Motor neuron (in vitro differentiated cells): ENCODE measurements around the gene PTTG1IP. TPM values are rescaled to one million over a fixed set of nuclear protein-coding genes. Genes with fewer than 3 reads are reported as not detected.
"Not testable (repeated sequence)": the region's sequence is repeated elsewhere in the genome, so short reads cannot be mapped to it uniquely, and the experiment has no call there.

Source experiments
- ATAC-seq, 8 experiments: fragments of 200-7000 bp; cut with Tn5 transposase; replicated peaks in 6 of 8; 2 replicates each; pipeline ENCODE4 v1.8.0; 2021; ENCODE audit warnings: mild to moderate bottlenecking in 8 of 8, moderate library complexity in 8 of 8
- H3K27ac ChIP-seq, 2 donors: fragments of 250-450 bp; sonication (Bioruptor Pico); 2 replicates each; pipeline ENCODE4 v1.9.0; 2021; ENCODE audit warnings: antibody characterized with exemption in 2 of 2, mild to moderate bottlenecking in 2 of 2, moderate library complexity in 1 of 2
- H3K4me1 ChIP-seq, 2 donors: fragments of 250-450 bp; sonication (Bioruptor Pico); replicated peaks in 1 of 2; 2 replicates each; pipeline ENCODE4 v1.6.1; 2021; ENCODE audit warnings: antibody characterized with exemption in 2 of 2, mild to moderate bottlenecking in 2 of 2, moderate library complexity in 1 of 2
- H3K4me3 ChIP-seq, 5 donors: fragments of 250-450 bp; sonication (Bioruptor Pico); 2 replicates each; pipeline ENCODE4 v1.9.0; 2021; ENCODE audit warnings: antibody characterized with exemption in 5 of 5, mild to moderate bottlenecking in 5 of 5, moderate library complexity in 4 of 5
- WGBS, 10 experiments: fragments of 450-650 bp; shearing (Covaris generic); methylation state at CpG; one replicate each; pipeline ENCODE4 v1.0.0; 2022; 5-methylcytosine and 5-hydroxymethylcytosine counted together
- in situ Hi-C, 9 experiments: fragments of 400-800 bp; cut with MboI; loops; one replicate each; pipeline ENCODE4 v1.15.0; 2021; ENCODE audit warnings: low sequenced_read_pairs in 9 of 9, low pct_unique_long_range_greater_than_20kb in 2 of 9; ENCODE audit not compliant: unreplicated experiment in 9 of 9
- total RNA-seq, 8 experiments: library from RNA; unstranded; fragments of 300-600 nt; gene quantifications; 2 replicates each; pipeline versions ENCODE4 v1.2.3 to v1.2.4, GENCODE V29; 2022

PTTG1IP gene
- total RNA-seq, 8 experiments from 2014 or later: 62.1 to 226 (median 85.5) TPM

DNA sequence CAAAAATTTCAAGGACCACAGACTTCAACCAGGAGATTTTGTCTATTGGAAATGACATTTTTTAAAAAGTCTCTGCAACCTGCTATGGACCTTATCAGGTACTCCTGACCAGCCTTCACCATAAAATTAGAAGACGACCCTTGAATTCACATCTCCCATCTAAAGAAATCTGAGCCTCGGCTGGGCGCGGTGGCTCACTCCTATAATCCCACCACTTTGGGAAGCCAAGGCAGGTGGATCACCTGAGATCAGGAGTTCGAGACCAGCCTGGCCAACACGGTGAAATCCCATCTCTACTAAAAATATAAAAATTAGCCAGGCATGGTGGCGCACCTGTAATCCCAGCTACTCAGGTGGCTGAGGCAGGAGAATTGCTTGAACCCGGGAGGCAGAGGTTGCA, 5.7 kb upstream of the PTTG1IP start:
- H3K4me3 ChIP-seq, in situ Hi-C loops, ATAC-seq, H3K27ac ChIP-seq, H3K4me1 ChIP-seq: not testable (repeated sequence)
- 80 to 100% (median 95%) methylated on average over 2 to 8 of the region's 8 CpGs; no CpG with 5 or more reads in 4 of the 10 experiments for WGBS, 10 experiments

DNA sequence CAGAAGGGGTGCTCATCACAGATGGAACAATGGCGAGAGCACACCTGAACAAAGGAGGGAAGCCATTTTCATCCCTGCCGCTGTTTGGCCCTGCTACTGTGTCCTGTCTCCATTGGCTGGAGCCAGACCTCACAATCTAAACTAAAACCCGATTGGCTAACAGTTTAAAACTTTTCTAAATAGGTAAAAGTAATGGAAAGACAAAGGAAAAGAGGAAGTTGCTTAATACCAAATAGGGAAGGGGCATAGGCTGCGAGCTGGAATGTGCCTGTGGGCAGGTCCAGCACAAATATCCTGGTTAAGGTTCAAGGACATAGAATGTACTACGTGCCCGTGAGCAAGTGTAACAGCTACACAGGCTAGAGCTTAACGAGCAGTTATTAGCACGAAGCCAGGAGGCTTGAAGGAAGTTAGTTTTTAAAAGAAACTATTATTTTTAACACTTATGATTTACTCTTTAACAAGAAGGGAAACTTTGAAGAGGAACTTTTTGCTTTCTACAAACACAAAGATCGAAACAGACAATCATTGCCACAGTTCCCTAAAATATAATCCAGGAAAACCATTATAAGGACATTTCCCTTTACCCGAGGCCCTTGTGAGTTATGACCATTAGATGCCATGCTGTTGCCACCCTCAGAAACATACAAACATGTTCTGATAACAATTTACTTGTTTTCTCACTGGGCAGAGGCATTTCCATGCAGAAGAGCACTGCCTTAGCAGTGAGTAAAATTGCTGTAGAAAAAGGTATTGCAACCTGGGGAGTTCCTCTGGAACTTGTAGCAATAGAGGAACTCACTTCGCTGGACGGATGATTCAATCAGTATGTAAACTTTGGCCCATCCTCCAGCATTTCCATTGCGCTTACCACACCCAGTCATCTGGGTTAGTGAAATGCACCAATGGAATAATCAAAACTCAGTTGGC, 4.8 kb upstream of the PTTG1IP start:
- no peak overlapping the region for H3K4me3 ChIP-seq
- 25 to 85% (median 73%) methylated on average over 2 to 13 of the region's 13 CpGs for WGBS, 10 experiments
- in situ Hi-C loops: no loop called here
- no peak overlapping the region for H3K27ac ChIP-seq
- peak in 3 of 8 experiments; percentile 11 to 20 (median 19) for ATAC-seq
- peaks cover 0 to 7% of the 10 kb centered on the region in 2 donors for H3K4me1 ChIP-seq

DNA sequence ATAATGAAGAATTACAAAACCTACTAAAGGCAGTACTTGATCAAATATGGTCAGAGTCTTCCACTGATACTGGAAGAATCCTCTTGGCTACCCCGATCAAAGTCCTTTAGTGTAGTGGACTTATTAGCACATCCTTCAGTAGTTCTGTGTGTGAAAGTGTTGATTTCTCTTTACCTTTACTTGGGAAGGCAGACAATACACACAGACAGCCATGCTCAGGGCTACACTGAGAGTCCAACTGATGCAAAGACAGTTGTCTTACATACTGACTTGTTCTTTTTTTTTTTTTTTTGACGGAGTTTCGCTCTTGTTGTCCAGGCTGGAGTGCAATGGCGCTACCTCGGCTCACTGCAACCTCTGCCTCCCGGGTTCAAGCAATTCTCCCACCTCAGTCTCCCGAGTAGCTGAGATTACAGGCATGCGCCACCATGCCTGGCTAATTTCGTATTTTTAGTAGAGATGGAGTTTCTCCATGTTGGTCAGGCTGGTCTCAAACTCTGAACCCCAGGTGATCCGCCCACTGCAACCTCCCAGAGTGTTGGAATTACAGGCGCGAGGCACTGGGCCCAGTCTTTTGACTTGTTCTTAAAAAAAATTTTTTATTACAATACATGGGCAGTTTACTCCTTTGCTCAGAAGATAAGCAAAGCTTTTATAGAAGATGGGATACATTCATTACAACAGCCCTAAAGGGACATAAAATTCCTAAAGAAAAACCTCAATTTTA, 3.5 kb upstream of the PTTG1IP start:
- H3K4me3 ChIP-seq: no peak overlapping the region
- no peak overlapping the region for H3K27ac ChIP-seq
- H3K4me1 ChIP-seq: peaks cover 3 to 9% of the 10 kb centered on the region in 2 donors
- no peak for ATAC-seq
- in situ Hi-C loops: no loop called here
- WGBS, 10 experiments: 80 to 100% (median 95%) methylated on average over 1 to 12 of the region's 12 CpGs; no CpG with 5 or more reads in 2 of the 10 experiments

DNA sequence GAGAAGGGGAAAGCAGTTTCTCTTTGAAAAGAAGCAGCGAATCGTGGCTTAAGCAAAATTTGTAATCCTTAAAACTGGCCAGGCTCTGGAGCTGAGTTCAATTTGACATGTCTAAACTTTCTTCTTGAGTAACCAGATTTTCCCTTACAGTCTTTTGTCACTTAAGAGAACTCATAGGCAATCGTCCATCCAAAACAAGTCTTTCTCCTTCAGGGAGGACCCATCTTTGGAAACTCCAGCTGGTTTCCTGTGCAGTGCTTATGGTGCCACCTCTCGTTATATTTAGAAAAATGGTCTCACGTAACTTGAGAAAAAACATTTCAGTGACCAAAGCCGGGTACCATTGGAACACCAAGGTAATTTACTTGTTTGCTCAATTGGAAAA, 1.8 kb upstream of the PTTG1IP start:
- in situ Hi-C loops: no loop called here
- Histone ChIP-seq H3K27ac (no peak overlapping the region), H3K4me1 (peaks cover 17 to 24% of the 10 kb centered on the region in 2 donors), H3K4me3 (no peak overlapping the region)
- no peak for ATAC-seq
- WGBS, 10 experiments: 15 to 100% (median 49%) methylated on average over 2 to 6 of the region's 6 CpGs

DNA sequence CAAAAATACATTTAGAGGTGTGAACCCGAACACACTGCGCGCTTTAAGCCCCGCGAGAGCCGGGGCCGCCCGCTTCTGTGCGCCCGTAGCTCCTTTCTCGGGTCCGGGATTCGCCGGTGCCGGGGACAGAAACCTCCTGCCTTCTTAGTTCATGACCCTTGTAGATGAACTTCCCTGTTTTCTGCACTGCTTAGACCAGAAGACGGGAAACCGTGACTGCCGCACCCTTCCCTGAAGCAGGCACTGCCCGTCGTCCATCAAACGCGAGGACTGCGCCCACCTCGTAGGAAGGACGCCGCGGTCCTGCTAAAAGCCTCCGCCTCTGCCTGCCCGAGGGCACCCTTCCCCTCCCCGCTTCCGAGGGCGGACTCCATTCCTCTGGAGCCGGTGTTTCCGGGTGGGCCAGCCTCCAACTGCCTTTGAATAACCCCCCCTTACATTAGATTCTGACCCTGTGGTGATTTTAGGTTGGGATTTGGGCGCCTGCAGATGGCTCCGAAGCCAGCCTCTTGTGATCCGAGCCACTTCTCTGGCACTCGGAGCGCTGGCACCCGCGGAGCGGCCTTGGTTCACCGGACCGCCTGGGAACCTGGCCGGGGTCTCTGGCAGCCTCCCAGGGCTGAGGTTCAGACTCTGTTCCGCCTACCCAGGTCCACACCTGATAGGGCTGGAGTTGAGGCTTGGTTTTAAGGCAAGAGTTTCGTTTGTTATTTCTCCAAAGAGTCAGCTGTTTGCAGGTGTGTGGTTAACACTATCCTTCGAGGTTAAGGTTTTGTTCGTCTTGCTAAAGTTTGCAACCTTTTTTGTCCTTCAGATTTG, 1.2 kb upstream of the PTTG1IP start:
- 9 to 63% (median 16%) methylated on average over 2 to 21 of the region's 49 CpGs; no CpG with 5 or more reads in 3 of the 10 experiments for WGBS, 10 experiments

DNA sequence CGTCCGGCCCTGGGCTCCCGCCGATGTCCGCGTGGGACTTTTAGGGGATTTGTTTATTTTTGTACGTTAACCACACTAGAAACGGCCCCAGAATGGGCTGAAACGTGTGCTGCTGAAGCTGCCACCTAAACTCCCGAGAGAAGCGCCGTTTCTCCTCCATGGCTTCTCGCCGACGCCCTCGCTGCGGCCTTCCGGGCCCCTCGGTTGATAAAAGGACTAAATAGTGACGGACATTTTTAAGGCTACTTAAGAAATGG, 678 bp upstream of the PTTG1IP start:
- Histone ChIP-seq H3K4me1 (peaks cover 17 to 28% of the 10 kb centered on the region in 2 donors), H3K4me3 (peak overlapping the region; percentile 73 to 90 (median 77)), H3K27ac (peak overlapping the region in 1 of 2 donors; percentile 27)
- 0 to 30% (median 5%) methylated on average over 1 to 4 of the region's 20 CpGs; no CpG with 5 or more reads in 3 of the 10 experiments for WGBS, 10 experiments
- in situ Hi-C loops: no loop called here
- ATAC-seq: no peak

More for the DNA sequence above, 1.2 kb upstream of the PTTG1IP start:
- H3K27ac ChIP-seq: no peak overlapping the region
- peaks cover 17 to 26% of the 10 kb centered on the region in 2 donors for H3K4me1 ChIP-seq
- H3K4me3 ChIP-seq: peak overlapping the region; percentile 73 to 90 (median 77)
- peak in 3 of 8 experiments; percentile 17 to 22 (median 22) for ATAC-seq
- in situ Hi-C loops: no loop called here

DNA sequence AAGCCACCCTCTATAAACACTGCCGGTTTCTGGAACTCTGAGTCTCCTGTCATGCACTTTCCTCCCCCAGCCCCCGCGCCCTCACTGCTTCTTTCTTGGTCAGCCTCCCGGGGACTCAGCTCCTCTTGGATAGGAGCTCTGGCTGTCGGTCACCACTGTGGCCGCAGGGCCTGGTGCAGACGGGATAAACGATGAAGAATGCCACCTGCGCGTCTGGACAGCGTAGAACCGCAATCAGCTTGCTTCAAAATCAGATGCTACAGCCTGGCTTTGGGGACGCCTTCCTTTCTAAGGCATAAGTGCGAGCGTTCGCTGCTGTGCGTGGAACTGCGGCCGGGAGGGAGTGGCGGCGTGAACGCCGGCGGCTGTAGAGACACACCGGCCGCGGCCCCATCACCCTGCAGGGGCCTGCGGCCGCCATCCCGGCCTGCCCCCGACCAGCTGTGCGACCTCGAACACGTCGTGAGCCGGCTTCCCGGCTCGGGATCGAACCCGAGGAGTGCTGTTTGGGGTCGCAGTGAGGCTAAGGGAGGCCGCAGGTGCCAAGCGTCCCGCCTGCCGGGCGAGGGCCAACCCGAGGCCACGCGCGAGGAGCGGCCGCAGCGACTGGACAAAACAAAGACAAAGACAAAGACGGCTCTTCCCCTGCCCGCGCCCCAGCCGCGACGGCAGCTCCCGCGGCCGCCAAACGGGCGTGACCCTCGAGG, 688 bp downstream of the PTTG1IP start:
- Histone ChIP-seq H3K4me3 (peak overlapping the region; percentile 73 to 90 (median 77)), H3K27ac (peak overlapping the region; percentile 82 to 91), H3K4me1 (peaks cover 17 to 28% of the 10 kb centered on the region in 2 donors)
- 0 to 6% (median 2%) methylated on average over 1 to 21 of the region's 65 CpGs; no CpG with 5 or more reads in 5 of the 10 experiments for WGBS, 10 experiments
- in situ Hi-C loops: no loop called here
- peak; percentile 1 to 28 (median 18) for ATAC-seq

DNA sequence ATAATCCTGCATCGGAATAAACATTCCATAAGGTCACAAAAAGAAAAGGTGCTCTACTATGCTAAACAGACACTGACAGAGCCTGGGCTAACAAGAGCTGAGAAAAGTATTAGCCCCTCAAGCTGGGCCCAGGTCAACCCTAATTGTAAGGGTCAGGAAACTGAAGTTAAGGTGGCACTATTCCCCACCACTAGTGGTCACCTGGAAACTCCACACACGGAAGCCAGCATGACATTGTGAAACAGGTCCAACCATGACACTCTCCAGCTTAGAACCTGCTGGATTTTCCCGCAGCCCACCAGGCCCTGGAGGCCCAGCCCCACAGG, 1.2 kb downstream of the PTTG1IP start:
- Histone ChIP-seq H3K4me3 (peak overlapping the region; percentile 73 to 90 (median 77)), H3K27ac (peak overlapping the region; percentile 82 to 91), H3K4me1 (peaks cover 18 to 30% of the 10 kb centered on the region in 2 donors)
- ATAC-seq: no peak
- 0 to 86% (median 14%) methylated on average over 1 to 3 of the region's 3 CpGs; no CpG with 5 or more reads in 2 of the 10 experiments for WGBS, 10 experiments
- in situ Hi-C loops: no loop called here

DNA sequence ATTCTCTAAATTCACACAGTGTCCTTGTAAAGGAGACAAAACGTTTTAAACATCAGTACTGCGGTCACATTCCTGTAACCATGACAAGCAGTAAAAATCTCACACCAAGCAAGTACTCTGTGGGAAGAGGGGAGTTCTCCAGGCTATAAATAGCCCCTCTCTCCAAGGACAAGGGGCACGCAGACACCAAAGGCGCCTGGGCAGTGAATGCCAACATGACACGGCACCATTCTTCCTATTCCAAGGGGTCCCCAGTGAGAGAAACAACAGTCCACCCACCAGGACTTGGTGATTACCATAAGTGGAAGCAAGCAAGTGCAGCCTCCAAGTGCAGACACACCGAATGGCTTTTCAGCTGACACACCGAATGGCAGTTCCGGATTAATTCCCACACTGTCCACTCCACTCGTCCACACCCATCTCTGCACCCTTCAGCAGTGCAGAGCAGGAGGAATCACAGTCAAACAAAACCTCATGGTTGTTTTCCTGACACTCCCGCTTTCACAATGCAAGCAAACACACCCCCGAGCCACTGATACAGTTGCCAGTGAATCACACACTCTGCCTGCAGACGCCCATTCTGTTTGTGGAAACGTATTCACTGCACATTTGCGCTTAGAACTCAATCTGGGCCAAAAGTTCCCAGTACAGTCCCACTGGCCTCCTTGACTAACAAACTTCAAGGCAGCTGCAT, 1.8 kb downstream of the PTTG1IP start:
- Histone ChIP-seq H3K4me3 (peak overlapping the region; percentile 73 to 90 (median 77)), H3K27ac (peak overlapping the region; percentile 9 to 24), H3K4me1 (peaks cover 23 to 36% of the 10 kb centered on the region in 2 donors)
- 20 to 59% (median 37%) methylated on average over 1 to 10 of the region's 14 CpGs; no CpG with 5 or more reads in 1 of the 10 experiments for WGBS, 10 experiments
- peak in 6 of 8 experiments; percentile 2 to 40 (median 27) for ATAC-seq
- in situ Hi-C loops: no loop called here

DNA sequence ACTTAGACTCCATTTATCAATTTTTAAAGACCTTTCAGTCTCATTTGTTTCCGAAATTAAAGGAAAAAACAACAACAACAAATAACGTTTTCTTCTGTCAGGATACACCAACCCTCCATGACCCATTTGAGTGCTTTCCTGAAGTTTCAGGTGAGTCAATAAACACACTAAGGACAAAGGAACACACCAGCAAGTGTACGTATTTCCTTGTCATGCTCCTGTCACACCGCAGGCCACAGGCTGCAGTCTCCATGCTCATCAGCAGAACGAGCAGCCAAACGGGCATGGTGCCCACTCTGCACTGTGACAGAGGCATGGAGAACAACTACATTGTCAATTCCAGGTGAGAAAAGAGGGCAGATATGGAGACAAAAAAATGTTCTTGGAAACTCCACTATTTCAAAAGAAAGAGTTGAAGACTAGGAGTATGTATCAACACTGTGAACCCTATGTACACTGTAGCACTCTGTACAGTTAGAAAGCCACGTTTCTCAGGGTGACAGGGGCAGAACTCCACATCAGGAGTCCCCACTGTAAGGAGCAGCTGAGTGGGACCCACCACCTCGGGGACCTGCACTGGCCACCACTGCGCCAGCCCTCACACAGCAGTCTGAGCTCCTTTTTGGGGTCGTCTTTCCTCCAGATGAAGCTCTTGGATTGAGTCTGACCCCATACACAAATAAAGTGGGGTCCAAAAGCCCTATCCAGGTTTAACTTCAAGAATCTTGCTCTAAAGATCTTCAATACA, 2.6 kb downstream of the PTTG1IP start:
- peaks cover 25 to 38% of the 10 kb centered on the region in 2 donors for H3K4me1 ChIP-seq
- WGBS, 10 experiments: 44 to 92% (median 82%) methylated on average over 1 to 6 of the region's 10 CpGs
- peak overlapping the region in 1 of 5 donors; percentile 90 for H3K4me3 ChIP-seq
- ATAC-seq: no peak
- H3K27ac ChIP-seq: no peak overlapping the region
- in situ Hi-C loops: no loop called here
